HG03442 (cell line): ENCODE results near the gene LDLRAD3.

Experiments used
- ATAC-seq: cut with Tn5 transposase; IDR thresholded peaks from one replicate; pipeline ENCODE4 v1.9.1; 2021; ENCODE audit warnings: mild to moderate bottlenecking, moderate library complexity; ENCODE audit not compliant: unreplicated experiment

LDLRAD3 gene

GRCh38 chr11:36098087-36098486 is 154.2 kb downstream of the LDLRAD3 start:
- ATAC-seq, result no peak

- no peak for ATAC-seq
These were observed 155.1 kb downstream of the LDLRAD3 start for GRCh38 chr11:36098853-36099375.

GRCh38 chr11:36101466-36101865 is 157.6 kb downstream of the LDLRAD3 start:
- ATAC-seq, result no peak

- ATAC-seq, result no peak
These were observed 159.0 kb downstream of the LDLRAD3 start for GRCh38 chr11:36102868-36103267.

GRCh38 chr11:36103933-36104530 is 160.2 kb downstream of the LDLRAD3 start:
- ATAC-seq, result no peak

GRCh38 chr11:36104660-36104992 is 160.8 kb downstream of the LDLRAD3 start:
- ATAC-seq, result no peak

GRCh38 chr11:36105743-36106581 is 162.1 kb downstream of the LDLRAD3 start:
- ATAC-seq, result no peak

- ATAC-seq, result no peak
These were observed 163.7 kb downstream of the LDLRAD3 start for GRCh38 chr11:36107547-36107946.

- no peak for ATAC-seq
These were observed 165.2 kb downstream of the LDLRAD3 start for GRCh38 chr11:36108881-36109589.

GRCh38 chr11:36109590-36109849 is 165.7 kb downstream of the LDLRAD3 start:
- no peak for ATAC-seq

- no peak for ATAC-seq
These were observed 166.2 kb downstream of the LDLRAD3 start for GRCh38 chr11:36109850-36110606.

- ATAC-seq, result no peak
These were observed 167.0 kb downstream of the LDLRAD3 start for GRCh38 chr11:36110668-36111410.

- ATAC-seq, result no peak
These were observed 170.2 kb downstream of the LDLRAD3 start for GRCh38 chr11:36114095-36114494.

- ATAC-seq, result no peak
These were observed 171.5 kb downstream of the LDLRAD3 start for GRCh38 chr11:36115378-36115801.

- no peak for ATAC-seq
These were observed 172.3 kb downstream of the LDLRAD3 start for GRCh38 chr11:36116161-36116560.

- no peak for ATAC-seq
These were observed 174.2 kb downstream of the LDLRAD3 start for GRCh38 chr11:36118084-36118483.

- no peak for ATAC-seq
These were observed 175.4 kb downstream of the LDLRAD3 start for GRCh38 chr11:36119300-36119699.

GRCh38 chr11:36121054-36121453 is 177.2 kb downstream of the LDLRAD3 start:
- ATAC-seq, result no peak

- ATAC-seq, result no peak
These were observed 178.8 kb downstream of the LDLRAD3 start for GRCh38 chr11:36122671-36123070.

GRCh38 chr11:36123336-36124101 is 179.7 kb downstream of the LDLRAD3 start:
- no peak for ATAC-seq
